ENCODE results near the gene ACTG1. TPM values are rescaled to one million over a fixed set of nuclear protein-coding genes. Genes with fewer than 3 reads are reported as not detected.

The ACTG1 gene
- total and polyA plus RNA-seq, 4 donors: 347 to 1,699 (median 1,282) TPM

DNA sequence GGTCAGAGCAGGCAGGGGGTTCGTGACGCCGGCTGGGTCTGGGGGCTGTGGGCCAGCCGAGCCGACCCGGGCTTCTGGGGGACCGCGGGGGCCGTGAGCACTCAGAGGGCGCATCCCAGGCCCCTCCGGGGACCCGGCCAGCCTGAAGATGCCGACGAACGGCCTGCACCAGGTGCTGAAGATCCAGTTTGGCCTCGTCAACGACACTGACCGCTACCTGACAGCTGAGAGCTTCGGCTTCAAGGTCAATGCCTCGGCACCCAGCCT, 15.7 kb upstream of the ACTG1 start:
- Histone ChIP-seq H3K27me3 (ENCODE audit: control insufficient read depth in 4 of 4, insufficient read depth in 4 of 4, low read length in 3 of 4) (no peaks in the 10 kb centered on the region), H3K27ac (ENCODE audit: low read depth in 1 of 2, low read length in 2 of 2) (no peak overlapping the region), H3K9ac (ENCODE audit: low read depth in 1 of 2, low read length in 2 of 2) (no peak overlapping the region), H3K4me3 (ENCODE audit: low read depth in 1 of 3, low read length in 3 of 3) (no peak overlapping the region), H3K36me3 (ENCODE audit: control insufficient read depth in 4 of 4, insufficient read depth in 3 of 4, low read depth in 1 of 4, low read length in 3 of 4) (no peaks in the 10 kb centered on the region), H3K4me1 (ENCODE audit: control insufficient read depth in 4 of 4, insufficient read depth in 4 of 4, low read length in 3 of 4) (no peaks in the 10 kb centered on the region), H3K9me3 (ENCODE audit: control insufficient read depth in 4 of 4, low read length in 3 of 4) (no peaks in the 10 kb centered on the region)
- TF ChIP-seq JUND (IDR thresholded peaks at IDR 0.05) (no peak), SP1 (IDR thresholded peaks at IDR 0.05) (no peak), FOXA2 (IDR thresholded peaks at IDR 0.05) (no peak), TAF1 (conservative IDR thresholded peaks at IDR 0.05) (no peak), YY1 (IDR thresholded peaks at IDR 0.05) (no peak), GABPA (IDR thresholded peaks at IDR 0.05 in 1 of 2, conservative IDR thresholded peaks at IDR 0.05 in 1 of 2) (no peak), NR2F2 (IDR thresholded peaks at IDR 0.05) (no peak), FOXA1 (IDR thresholded peaks at IDR 0.05) (no peak), RAD21 (IDR thresholded peaks at IDR 0.05) (no peak), RXRA (IDR thresholded peaks at IDR 0.05) (no peak)
- TF ChIP-seq, protein P1, sequence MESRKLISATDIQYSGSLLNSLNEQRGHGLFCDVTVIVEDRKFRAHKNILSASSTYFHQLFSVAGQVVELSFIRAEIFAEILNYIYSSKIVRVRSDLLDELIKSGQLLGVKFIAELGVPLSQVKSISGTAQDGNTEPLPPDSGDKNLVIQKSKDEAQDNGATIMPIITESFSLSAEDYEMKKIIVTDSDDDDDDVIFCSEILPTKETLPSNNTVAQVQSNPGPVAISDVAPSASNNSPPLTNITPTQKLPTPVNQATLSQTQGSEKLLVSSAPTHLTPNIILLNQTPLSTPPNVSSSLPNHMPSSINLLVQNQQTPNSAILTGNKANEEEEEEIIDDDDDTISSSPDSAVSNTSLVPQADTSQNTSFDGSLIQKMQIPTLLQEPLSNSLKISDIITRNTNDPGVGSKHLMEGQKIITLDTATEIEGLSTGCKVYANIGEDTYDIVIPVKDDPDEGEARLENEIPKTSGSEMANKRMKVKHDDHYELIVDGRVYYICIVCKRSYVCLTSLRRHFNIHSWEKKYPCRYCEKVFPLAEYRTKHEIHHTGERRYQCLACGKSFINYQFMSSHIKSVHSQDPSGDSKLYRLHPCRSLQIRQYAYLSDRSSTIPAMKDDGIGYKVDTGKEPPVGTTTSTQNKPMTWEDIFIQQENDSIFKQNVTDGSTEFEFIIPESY (IDR thresholded peaks at IDR 0.05): no peak
- TF ChIP-seq, protein P2, sequence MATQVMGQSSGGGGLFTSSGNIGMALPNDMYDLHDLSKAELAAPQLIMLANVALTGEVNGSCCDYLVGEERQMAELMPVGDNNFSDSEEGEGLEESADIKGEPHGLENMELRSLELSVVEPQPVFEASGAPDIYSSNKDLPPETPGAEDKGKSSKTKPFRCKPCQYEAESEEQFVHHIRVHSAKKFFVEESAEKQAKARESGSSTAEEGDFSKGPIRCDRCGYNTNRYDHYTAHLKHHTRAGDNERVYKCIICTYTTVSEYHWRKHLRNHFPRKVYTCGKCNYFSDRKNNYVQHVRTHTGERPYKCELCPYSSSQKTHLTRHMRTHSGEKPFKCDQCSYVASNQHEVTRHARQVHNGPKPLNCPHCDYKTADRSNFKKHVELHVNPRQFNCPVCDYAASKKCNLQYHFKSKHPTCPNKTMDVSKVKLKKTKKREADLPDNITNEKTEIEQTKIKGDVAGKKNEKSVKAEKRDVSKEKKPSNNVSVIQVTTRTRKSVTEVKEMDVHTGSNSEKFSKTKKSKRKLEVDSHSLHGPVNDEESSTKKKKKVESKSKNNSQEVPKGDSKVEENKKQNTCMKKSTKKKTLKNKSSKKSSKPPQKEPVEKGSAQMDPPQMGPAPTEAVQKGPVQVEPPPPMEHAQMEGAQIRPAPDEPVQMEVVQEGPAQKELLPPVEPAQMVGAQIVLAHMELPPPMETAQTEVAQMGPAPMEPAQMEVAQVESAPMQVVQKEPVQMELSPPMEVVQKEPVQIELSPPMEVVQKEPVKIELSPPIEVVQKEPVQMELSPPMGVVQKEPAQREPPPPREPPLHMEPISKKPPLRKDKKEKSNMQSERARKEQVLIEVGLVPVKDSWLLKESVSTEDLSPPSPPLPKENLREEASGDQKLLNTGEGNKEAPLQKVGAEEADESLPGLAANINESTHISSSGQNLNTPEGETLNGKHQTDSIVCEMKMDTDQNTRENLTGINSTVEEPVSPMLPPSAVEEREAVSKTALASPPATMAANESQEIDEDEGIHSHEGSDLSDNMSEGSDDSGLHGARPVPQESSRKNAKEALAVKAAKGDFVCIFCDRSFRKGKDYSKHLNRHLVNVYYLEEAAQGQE (IDR thresholded peaks at IDR 0.05): no peak
- TF ChIP-seq, protein P3, sequence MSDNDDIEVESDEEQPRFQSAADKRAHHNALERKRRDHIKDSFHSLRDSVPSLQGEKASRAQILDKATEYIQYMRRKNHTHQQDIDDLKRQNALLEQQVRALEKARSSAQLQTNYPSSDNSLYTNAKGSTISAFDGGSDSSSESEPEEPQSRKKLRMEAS (IDR thresholded peaks at IDR 0.05): no peak
- TF ChIP-seq, protein P4, sequence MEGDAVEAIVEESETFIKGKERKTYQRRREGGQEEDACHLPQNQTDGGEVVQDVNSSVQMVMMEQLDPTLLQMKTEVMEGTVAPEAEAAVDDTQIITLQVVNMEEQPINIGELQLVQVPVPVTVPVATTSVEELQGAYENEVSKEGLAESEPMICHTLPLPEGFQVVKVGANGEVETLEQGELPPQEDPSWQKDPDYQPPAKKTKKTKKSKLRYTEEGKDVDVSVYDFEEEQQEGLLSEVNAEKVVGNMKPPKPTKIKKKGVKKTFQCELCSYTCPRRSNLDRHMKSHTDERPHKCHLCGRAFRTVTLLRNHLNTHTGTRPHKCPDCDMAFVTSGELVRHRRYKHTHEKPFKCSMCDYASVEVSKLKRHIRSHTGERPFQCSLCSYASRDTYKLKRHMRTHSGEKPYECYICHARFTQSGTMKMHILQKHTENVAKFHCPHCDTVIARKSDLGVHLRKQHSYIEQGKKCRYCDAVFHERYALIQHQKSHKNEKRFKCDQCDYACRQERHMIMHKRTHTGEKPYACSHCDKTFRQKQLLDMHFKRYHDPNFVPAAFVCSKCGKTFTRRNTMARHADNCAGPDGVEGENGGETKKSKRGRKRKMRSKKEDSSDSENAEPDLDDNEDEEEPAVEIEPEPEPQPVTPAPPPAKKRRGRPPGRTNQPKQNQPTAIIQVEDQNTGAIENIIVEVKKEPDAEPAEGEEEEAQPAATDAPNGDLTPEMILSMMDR (IDR thresholded peaks at IDR 0.05; ENCODE audit: low read depth, low read length, missing input control): no peak
- TF ChIP-seq, protein P5, sequence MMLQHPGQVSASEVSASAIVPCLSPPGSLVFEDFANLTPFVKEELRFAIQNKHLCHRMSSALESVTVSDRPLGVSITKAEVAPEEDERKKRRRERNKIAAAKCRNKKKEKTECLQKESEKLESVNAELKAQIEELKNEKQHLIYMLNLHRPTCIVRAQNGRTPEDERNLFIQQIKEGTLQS (IDR thresholded peaks at IDR 0.05): no peak
- DNase-seq (ENCODE audit: low spot score): no peak
- 47% methylated on average over 20 of the region's 20 CpGs for WGBS

DNA sequence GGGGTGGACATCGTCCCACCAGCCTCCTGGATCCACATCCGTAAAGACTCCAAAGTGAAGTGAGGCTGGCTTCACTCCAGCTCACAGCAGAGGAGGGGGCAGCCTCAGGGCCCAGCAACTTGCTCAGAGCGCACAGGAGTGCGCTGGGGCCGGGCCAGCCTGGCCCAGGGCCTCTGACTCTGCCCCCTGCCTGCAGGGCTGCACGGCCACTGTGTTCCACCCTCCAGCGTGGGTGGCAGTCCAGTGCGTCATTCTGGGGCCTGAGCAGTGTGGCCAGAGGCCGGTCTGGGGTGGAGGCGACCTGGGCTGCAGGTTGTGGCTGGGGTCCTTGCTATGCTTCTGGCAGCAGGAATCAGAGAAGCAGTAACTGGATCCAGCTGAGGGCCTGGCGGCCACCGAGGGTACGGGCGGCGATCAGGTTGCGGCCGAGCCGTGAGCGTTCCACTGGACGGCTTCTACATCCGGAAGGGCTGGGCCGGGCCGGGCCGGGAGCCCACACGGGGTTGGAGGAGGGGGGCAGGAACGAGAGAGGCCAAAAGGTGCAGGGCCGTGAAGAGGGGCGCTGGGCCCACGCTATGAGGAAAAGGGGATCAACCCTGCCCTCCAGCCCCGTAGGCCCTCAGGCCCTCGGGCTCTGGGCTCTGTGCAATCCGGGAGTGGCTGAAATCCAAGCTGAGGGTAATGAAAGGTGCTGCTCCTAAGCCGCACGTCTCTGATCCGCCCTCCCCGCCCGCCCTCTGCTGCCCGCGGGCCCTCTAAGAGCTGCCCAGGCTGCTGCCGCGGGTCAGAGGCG, 15.2 kb upstream of the ACTG1 start, which contains the start of gene FSCN2:
Gene FSCN2, plus strand, starts transcription at position 787 of the 793 bp plus-strand sequence. CDS start 155 bp downstream, outside the sequence.
- TF ChIP-seq, protein P4 (IDR thresholded peaks at IDR 0.05; ENCODE audit: low read depth, low read length, missing input control): no peak
- no peaks in the 10 kb centered on the region for H3K4me1 ChIP-seq (ENCODE audit: control insufficient read depth in 4 of 4, insufficient read depth in 4 of 4, low read length in 3 of 4)
- no peaks in the 10 kb centered on the region for H3K36me3 ChIP-seq (ENCODE audit: control insufficient read depth in 4 of 4, insufficient read depth in 3 of 4, low read depth in 1 of 4, low read length in 3 of 4)
- H3K4me3 ChIP-seq (ENCODE audit: low read depth in 1 of 3, low read length in 3 of 3): no peak within 1 kb of the TSS
- 54% methylated on average over 42 of the region's 42 CpGs for whole genome bisulfite sequencing
- H3K27ac ChIP-seq (ENCODE audit: low read depth in 1 of 2, low read length in 2 of 2): no peak within 1 kb of the TSS
- no peak for DNase-seq (ENCODE audit: low spot score)
- no peak within 1 kb of the TSS for H3K9ac ChIP-seq (ENCODE audit: low read depth in 1 of 2, low read length in 2 of 2)
- no peaks in the 10 kb centered on the region for H3K27me3 ChIP-seq (ENCODE audit: control insufficient read depth in 4 of 4, insufficient read depth in 4 of 4, low read length in 3 of 4)
- H3K9me3 ChIP-seq (ENCODE audit: control insufficient read depth in 4 of 4, low read length in 3 of 4): no peaks in the 10 kb centered on the region
